Loucy (cell line): Measurements from ENCODE around the gene ZNF518A.

ENCODE experiments used
- H2AFZ ChIP-seq: fragments of 200-600 bp; sonication (generic); 2 replicates; pipeline ENCODE4 v1.6.0; 2016; ENCODE audit warnings: antibody characterized with exemption, mild to moderate bottlenecking, low read length, moderate library complexity
- H3F3A ChIP-seq: fragments of 200-600 bp; 2 replicates; pipeline ENCODE4 v1.6.0; 2016; ENCODE audit warnings: antibody characterized with exemption, low read depth, mild to moderate bottlenecking
- H3K27me3 ChIP-seq: fragments of 200-600 bp; sonication (generic); 2 replicates; pipeline ENCODE4 v1.6.1; 2014; ENCODE audit warnings: low read length, mild to moderate bottlenecking; ENCODE audit not compliant: insufficient read depth, poor library complexity, severe bottlenecking
- H3K36me3 ChIP-seq: fragments of 200-600 bp; sonication (generic); 2 replicates; pipeline ENCODE4 v1.6.1; 2016; ENCODE audit warnings: low read length; ENCODE audit not compliant: insufficient read depth
- H3K4me1 ChIP-seq: fragments of 200-600 bp; sonication (generic); 2 replicates; pipeline ENCODE4 v1.5.1; 2014; ENCODE audit warnings: low read length, mild to moderate bottlenecking; ENCODE audit not compliant: insufficient read depth, poor library complexity, severe bottlenecking
- H3K4me2 ChIP-seq: fragments of 200-600 bp; sonication (generic); 2 replicates; pipeline ENCODE4 v1.6.0; 2014; ENCODE audit warnings: antibody characterized with exemption, low read length, low read depth, mild to moderate bottlenecking; ENCODE audit not compliant: poor library complexity, severe bottlenecking
- H3K4me3 ChIP-seq: fragments of 200-600 bp; sonication (generic); 2 replicates; pipeline ENCODE4 v1.5.1; 2014; ENCODE audit warnings: low read length, mild to moderate bottlenecking, mixed read lengths; ENCODE audit not compliant: poor library complexity, severe bottlenecking
- H3K79me2 ChIP-seq: fragments of 200-600 bp; sonication (generic); 2 replicates; pipeline ENCODE4 v1.6.1; 2014; ENCODE audit warnings: low read length; ENCODE audit not compliant: insufficient read depth
- H3K9ac ChIP-seq: fragments of 200-600 bp; sonication (generic); 2 replicates; pipeline ENCODE4 v1.6.0; 2014; ENCODE audit warnings: mild to moderate bottlenecking, low read depth, low read length, moderate library complexity; ENCODE audit not compliant: poor library complexity, severe bottlenecking
- H3K9me2 ChIP-seq: fragments of 200-600 bp; sonication (generic); replicated peaks from 2 replicates; pipeline ENCODE4 v1.6.1; 2016; ENCODE audit warnings: low read depth, low read length, mixed read lengths
- H3K9me3 ChIP-seq: fragments of 200-600 bp; sonication (generic); 2 replicates; pipeline ENCODE4 v1.6.1; 2014; ENCODE audit warnings: mild to moderate bottlenecking, antibody characterized with exemption, low read length, low read depth; ENCODE audit not compliant: insufficient read depth
- H4K20me1 ChIP-seq: fragments of 200-600 bp; sonication (generic); 2 replicates; pipeline ENCODE4 v1.6.0; 2014; ENCODE audit warnings: antibody characterized with exemption, low read length, mild to moderate bottlenecking; ENCODE audit not compliant: insufficient read depth, poor library complexity, severe bottlenecking
- EZH2phosphoT487 ChIP-seq: fragments of 200-600 bp; IDR thresholded peaks from 2 replicates; pipeline ENCODE4 v1.6.1; 2018; ENCODE audit warnings: antibody characterized with exemption, mild to moderate bottlenecking, moderate library complexity, borderline replicate concordance
- TF ChIP-seq, protein P1 (sequence below): fragments of 200-600 bp; sonication (generic); conservative IDR thresholded peaks from 2 replicates; pipeline ENCODE4 v1.5.1; 2014; ENCODE audit warnings: mild to moderate bottlenecking, antibody characterized with exemption, low read length

The ZNF518A gene

GRCh38 chr10:96092999-96093767 is 36.9 kb upstream of the ZNF518A start:
- H4K20me1 ChIP-seq = no peaks in the 10 kb centered on the region
- H3F3A ChIP-seq = no peaks in the 10 kb centered on the region
- peaks cover 78% of the 10 kb centered on the region for H3K27me3 ChIP-seq
- peaks cover 7% of the 10 kb centered on the region; the same call in 1 of the 2 replicates for H3K79me2 ChIP-seq
- no peaks in the 10 kb centered on the region for H3K9me3 ChIP-seq
- H3K4me1 ChIP-seq = peaks cover 40% of the 10 kb centered on the region
- no peak overlapping the region for H3K9ac ChIP-seq
- H3K36me3 ChIP-seq = no peaks in the 10 kb centered on the region
- no peak overlapping the region for H2AFZ ChIP-seq
- H3K9me2 ChIP-seq = no peaks in the 10 kb centered on the region
- no peak overlapping the region for H3K4me2 ChIP-seq
- H3K4me3 ChIP-seq = no peak overlapping the region
- TF ChIP-seq EZH2phosphoT487 = no peak
- TF ChIP-seq, protein P1, sequence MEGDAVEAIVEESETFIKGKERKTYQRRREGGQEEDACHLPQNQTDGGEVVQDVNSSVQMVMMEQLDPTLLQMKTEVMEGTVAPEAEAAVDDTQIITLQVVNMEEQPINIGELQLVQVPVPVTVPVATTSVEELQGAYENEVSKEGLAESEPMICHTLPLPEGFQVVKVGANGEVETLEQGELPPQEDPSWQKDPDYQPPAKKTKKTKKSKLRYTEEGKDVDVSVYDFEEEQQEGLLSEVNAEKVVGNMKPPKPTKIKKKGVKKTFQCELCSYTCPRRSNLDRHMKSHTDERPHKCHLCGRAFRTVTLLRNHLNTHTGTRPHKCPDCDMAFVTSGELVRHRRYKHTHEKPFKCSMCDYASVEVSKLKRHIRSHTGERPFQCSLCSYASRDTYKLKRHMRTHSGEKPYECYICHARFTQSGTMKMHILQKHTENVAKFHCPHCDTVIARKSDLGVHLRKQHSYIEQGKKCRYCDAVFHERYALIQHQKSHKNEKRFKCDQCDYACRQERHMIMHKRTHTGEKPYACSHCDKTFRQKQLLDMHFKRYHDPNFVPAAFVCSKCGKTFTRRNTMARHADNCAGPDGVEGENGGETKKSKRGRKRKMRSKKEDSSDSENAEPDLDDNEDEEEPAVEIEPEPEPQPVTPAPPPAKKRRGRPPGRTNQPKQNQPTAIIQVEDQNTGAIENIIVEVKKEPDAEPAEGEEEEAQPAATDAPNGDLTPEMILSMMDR = no peak

DNA sequence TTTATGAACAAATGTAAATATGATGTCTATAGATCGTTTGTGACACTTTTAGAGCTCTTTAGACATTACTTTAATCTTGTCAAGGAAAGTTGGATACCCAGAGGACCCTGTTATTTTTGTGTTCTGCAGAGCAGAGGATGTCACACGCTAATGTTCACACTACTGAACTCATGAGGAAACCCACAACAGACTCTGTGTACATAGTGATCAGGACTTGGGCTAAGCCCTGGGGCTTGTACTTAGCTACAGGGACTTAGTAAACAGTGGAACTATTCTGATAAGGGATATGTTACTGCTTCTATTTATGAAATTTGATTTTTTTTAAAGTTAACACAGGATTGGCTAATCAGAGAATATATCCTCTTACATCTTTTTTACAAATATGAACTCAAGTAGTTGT is 36.1 kb upstream of the ZNF518A start:
- Histone ChIP-seq H3K4me1 (peaks cover 32% of the 10 kb centered on the region), H3K9ac (no peak overlapping the region), H3K9me3 (no peaks in the 10 kb centered on the region), H3K36me3 (no peaks in the 10 kb centered on the region), H3K9me2 (no peaks in the 10 kb centered on the region), H3K27me3 (peaks cover 86% of the 10 kb centered on the region), H3K79me2 (no peaks in the 10 kb centered on the region), H3F3A (no peaks in the 10 kb centered on the region), H2AFZ (no peak overlapping the region), H4K20me1 (no peaks in the 10 kb centered on the region), H3K4me2 (no peak overlapping the region), H3K4me3 (no peak overlapping the region)
- no peak for TF ChIP-seq EZH2phosphoT487
- TF ChIP-seq, protein P1 = no peak

DNA sequence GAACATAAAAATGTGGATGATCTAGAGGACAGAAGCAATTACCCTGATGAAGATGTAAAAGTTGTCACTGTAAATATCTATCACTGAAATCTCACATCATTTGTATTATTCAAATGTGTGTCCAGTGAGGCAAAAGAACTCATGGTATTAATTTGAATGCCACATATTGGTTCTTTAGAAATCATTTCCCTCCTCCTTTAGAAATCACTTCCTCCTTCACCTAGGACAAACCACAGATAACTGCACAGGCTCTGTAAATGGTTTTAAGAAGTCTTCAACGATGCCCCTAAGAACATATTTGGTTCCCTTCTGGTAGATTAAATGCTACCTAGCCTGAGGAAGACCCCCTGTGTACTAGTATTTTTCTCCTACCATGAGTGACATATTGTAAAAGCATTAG is 33.1 kb upstream of the ZNF518A start:
- peaks cover 100% of the 10 kb centered on the region for H3K27me3 ChIP-seq
- no peak overlapping the region for H3K9ac ChIP-seq
- no peak overlapping the region for H2AFZ ChIP-seq
- H4K20me1 ChIP-seq = no peaks in the 10 kb centered on the region
- TF ChIP-seq, protein P1 = no peak
- TF ChIP-seq EZH2phosphoT487 = no peak
- no peaks in the 10 kb centered on the region for H3F3A ChIP-seq
- H3K4me2 ChIP-seq = no peak overlapping the region
- no peaks in the 10 kb centered on the region for H3K36me3 ChIP-seq
- no peaks in the 10 kb centered on the region for H3K9me2 ChIP-seq
- H3K9me3 ChIP-seq = no peaks in the 10 kb centered on the region
- no peak overlapping the region for H3K4me3 ChIP-seq
- no peaks in the 10 kb centered on the region for H3K79me2 ChIP-seq
- H3K4me1 ChIP-seq = peaks cover 10% of the 10 kb centered on the region
